HepG2 (cell line): Measurements from ENCODE around the gene MEGF11. TPM values are rescaled to one million over a fixed set of nuclear protein-coding genes. Genes with fewer than 3 reads are reported as not detected.

ENCODE experiments used
- FIP1L1 ChIP-seq: fragments of 200-400 bp; formaldehyde crosslinking; IDR thresholded peaks from 2 replicates; pipeline ENCODE4 v1.6.1; 2018; ENCODE audit warnings: low read depth, mild to moderate bottlenecking, low read length, moderate library complexity, borderline replicate concordance; ENCODE audit not compliant: insufficient read depth
- HMGXB4 ChIP-seq, 2 experiments: sonication (generic) in 1 of 2; formaldehyde crosslinking in 1 of 2; IDR thresholded peaks; 2 replicates each; pipeline versions ENCODE4 v1.4.0 to v1.6.1; 2018 to 2020; ENCODE audit warnings: missing genetic modification reagents in 2 of 2, borderline replicate concordance in 1 of 2, low read depth in 1 of 2, mild to moderate bottlenecking in 1 of 2, missing biosample characterization in 1 of 2
- MYNN ChIP-seq: sonication (generic); formaldehyde crosslinking; IDR thresholded peaks from 2 replicates; pipeline ENCODE4 v1.4.0; 2020; ENCODE audit warnings: mild to moderate bottlenecking, low read depth, missing genetic modification reagents
- NCOR1 ChIP-seq: fragments of 200-600 bp; sonication (generic); IDR thresholded peaks from 2 replicates; pipeline ENCODE4 v1.7.0; 2017; ENCODE audit warnings: antibody characterized with exemption, low read length, borderline replicate concordance
- NR0B2 ChIP-seq: sonication (generic); formaldehyde crosslinking; IDR thresholded peaks from 2 replicates; pipeline ENCODE4 v1.4.0; 2020; ENCODE audit warnings: mild to moderate bottlenecking, missing genetic modification reagents
- TBP ChIP-seq: sonication (generic); formaldehyde crosslinking; IDR thresholded peaks from 2 replicates; pipeline ENCODE4 v1.5.0; 2020; ENCODE audit warnings: missing genetic modification reagents
- UBTF ChIP-seq: sonication (generic); formaldehyde crosslinking; IDR thresholded peaks from 2 replicates; pipeline ENCODE4 v1.4.0; 2020; ENCODE audit warnings: mild to moderate bottlenecking, missing genetic modification reagents
- ZC3H13 ChIP-seq: sonication (generic); formaldehyde crosslinking; IDR thresholded peaks from 2 replicates; pipeline ENCODE4 v1.8.1; 2023; ENCODE audit warnings: mild to moderate bottlenecking, missing genetic modification reagents, moderate library complexity
- ZNF512B ChIP-seq: sonication (generic); formaldehyde crosslinking; IDR thresholded peaks from 2 replicates; pipeline ENCODE4 v1.5.1; 2020; ENCODE audit warnings: missing genetic modification reagents, mild to moderate bottlenecking, borderline replicate concordance
- ZSCAN5A ChIP-seq: sonication (generic); formaldehyde crosslinking; IDR thresholded peaks from 2 replicates; pipeline ENCODE4 v1.8.0; 2022; ENCODE audit warnings: mild to moderate bottlenecking, missing genetic modification reagents, borderline replicate concordance
- polyA plus RNA-seq, 8 experiments: library from polyadenylated mRNA; depleted of rRNA in 3 of 8; stranded (reverse) in 7 of 8; unstranded in 1 of 8; fragments of >200 nt; fragmentation: Illumina TruSeq in 4 of 8; extraction: Trizol in 4 of 8; gene quantifications; 2 replicates each; pipeline versions ENCODE4 v1.2.1 to v1.2.3, GENCODE V29; 2011 to 2016; ENCODE audit warnings: low read depth in 4 of 8, missing spikeins in 1 of 8, mixed read lengths in 1 of 8; ENCODE audit not compliant: insufficient read depth in 1 of 8
- total RNA-seq, 5 experiments: library from RNA; depleted of rRNA; stranded (reverse); fragments of >200 nt; fragmentation: Illumina TruSeq; extraction: Trizol; gene quantifications; 2 replicates each; pipeline ENCODE4 v1.2.3, GENCODE V29; 2016; ENCODE audit warnings: low read depth in 1 of 5

The MEGF11 gene
- total and polyA plus RNA-seq, 2 of the 13 experiments (the other 11 are each of a cell fraction or from before 2014, with no cell fraction given) = not detected

- TF ChIP-seq HMGXB4 (CRISPR knock-in tag; IDR thresholded peaks at IDR 0.05; ENCODE audit: borderline replicate concordance in 1 of 2, low read depth in 1 of 2) (peak; percentile 97 to 99), NR0B2 (CRISPR knock-in tag) (0 out of 2 replicates have a peak, but pooled peaks have one; percentile 67), ZNF512B (CRISPR knock-in tag) (no peak), ZC3H13 (CRISPR knock-in tag) (0 out of 2 replicates have a peak, but pooled peaks have one; percentile 24), NCOR1 (peak; percentile 74; the same call in 1 of the 2 replicates), UBTF (CRISPR knock-in tag) (peak; percentile 73), ZSCAN5A (CRISPR knock-in tag) (no peak), TBP (CRISPR knock-in tag) (no peak), MYNN (no peak), FIP1L1 (0 out of 2 replicates have a peak, but pooled peaks have one; percentile 45)
These were observed 384.2 kb downstream of the MEGF11 start, which contains the start of gene RAB11A (continued) for GRCh38 chr15:65869126-65869953.
